Heart left ventricle (tissue), 13 donors: Measurements from ENCODE around the gene SEC31A.

Experiments
- CTCF ChIP-seq, 12 donors: fragments of 200-600 bp; sonication (generic) in 4 of 12; IDR thresholded peaks; one replicate each; pipeline versions ENCODE4 v1.5.0 to v1.8.0; 2018 to 2022; ENCODE audit warnings: antibody characterized with exemption in 12 of 12, mild to moderate bottlenecking in 5 of 12
- POLR2A ChIP-seq, 2 donors: fragments of 450-650 bp; IDR thresholded peaks; one replicate each; pipeline ENCODE4 v1.6.1; 2017; ENCODE audit warnings: antibody characterized with exemption in 2 of 2, mild to moderate bottlenecking in 2 of 2, moderate library complexity in 2 of 2
- donor health status: ischemic (EF 13 %, LVEDD 7.1; RV severe dilation, severe dysfunction).
- donor health status: DM: no; HTN: yes; CAD: no.
- donor health status: DM: no; HTN: no; CAD: no.
- donor health status: ischemic (EF 25% LVEDD 6.9; RV normal size, moderate dysfunction).
- donor health status: ischemic (EF 25% LVEDD 5.7; RV mildly dilated, moderate dysfunction).
- donor health status: ischemic (EF 35%, LVEDD 5.7; RV mildly dilated, moderate dysfunction).
- donor health status: nonischemic (EF 11% LVEDD 7.7; RV severe dilation, severe dysfunction).
- donor health status: DM: yes; HTN: yes; CAD: no.
- donor health status: PGD.
- donor health status: ischemic (EF 29% LVEDD 5.4; RV normal size, mild dysfunction).
- donor health status: nonischemic (EF 23%, LVEDD 6.1; RV moderate dilation, normal function).

GRCh38 chr4:82934441-82934840 lies 43.5 kb upstream of the SEC31A start:
- no peak for TF ChIP-seq CTCF (IDR thresholded peaks at IDR 0.05)
- no peak for TF ChIP-seq POLR2A (IDR thresholded peaks at IDR 0.05)
